Measurements from ENCODE around the gene CAMTA1.

DNA sequence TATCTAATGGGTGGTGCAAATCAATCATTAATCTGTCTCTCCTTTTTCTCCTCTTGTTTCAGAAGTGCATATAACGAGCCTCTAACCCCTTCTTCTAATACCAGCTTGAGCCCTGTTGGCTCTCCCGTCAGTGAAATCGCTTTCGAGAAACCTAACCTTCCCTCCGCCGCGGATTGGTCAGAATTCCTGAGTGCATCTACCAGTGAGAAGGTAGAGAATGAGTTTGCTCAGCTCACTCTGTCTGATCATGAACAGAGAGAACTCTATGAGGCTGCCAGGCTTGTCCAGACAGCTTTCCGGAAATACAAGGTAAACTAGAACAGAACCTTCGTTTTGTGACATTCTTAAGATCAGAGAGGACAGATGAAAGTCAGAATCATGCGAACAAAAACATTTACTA lies 960.5 kb downstream of the CAMTA1 start:
- TF ChIP-seq, protein P1, sequence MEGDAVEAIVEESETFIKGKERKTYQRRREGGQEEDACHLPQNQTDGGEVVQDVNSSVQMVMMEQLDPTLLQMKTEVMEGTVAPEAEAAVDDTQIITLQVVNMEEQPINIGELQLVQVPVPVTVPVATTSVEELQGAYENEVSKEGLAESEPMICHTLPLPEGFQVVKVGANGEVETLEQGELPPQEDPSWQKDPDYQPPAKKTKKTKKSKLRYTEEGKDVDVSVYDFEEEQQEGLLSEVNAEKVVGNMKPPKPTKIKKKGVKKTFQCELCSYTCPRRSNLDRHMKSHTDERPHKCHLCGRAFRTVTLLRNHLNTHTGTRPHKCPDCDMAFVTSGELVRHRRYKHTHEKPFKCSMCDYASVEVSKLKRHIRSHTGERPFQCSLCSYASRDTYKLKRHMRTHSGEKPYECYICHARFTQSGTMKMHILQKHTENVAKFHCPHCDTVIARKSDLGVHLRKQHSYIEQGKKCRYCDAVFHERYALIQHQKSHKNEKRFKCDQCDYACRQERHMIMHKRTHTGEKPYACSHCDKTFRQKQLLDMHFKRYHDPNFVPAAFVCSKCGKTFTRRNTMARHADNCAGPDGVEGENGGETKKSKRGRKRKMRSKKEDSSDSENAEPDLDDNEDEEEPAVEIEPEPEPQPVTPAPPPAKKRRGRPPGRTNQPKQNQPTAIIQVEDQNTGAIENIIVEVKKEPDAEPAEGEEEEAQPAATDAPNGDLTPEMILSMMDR (IDR thresholded peaks at IDR 0.05), result no peak
- TF ChIP-seq EZH2 (IDR thresholded peaks at IDR 0.05), result no peak

Measured in neural progenitor cell (in vitro differentiated cells).